Ishikawa (cell line): Measurements from ENCODE around the gene FBXO41.

Experiments
- CREB1 ChIP-seq: IDR thresholded peaks from 2 replicates; pipeline ENCODE4 v1.6.1; 2012; ENCODE audit warnings: low read depth
- REST ChIP-seq: IDR thresholded peaks from 2 replicates; pipeline ENCODE4 v1.6.1; 2012; ENCODE audit warnings: low read depth, mild to moderate bottlenecking
- USF1 ChIP-seq: IDR thresholded peaks from 2 replicates; pipeline ENCODE4 v1.6.1; 2012

GRCh38 chr2:73293534-73294171 lies 9.4 kb upstream of the FBXO41 start, which contains the start of gene EGR4:
- TF ChIP-seq CREB1 (peak; percentile 88), USF1 (no peak), REST (no peak)
